RWPE1 (cell line): Measurements from ENCODE around the gene CRACR2A.

Source experiments
- CTCF ChIA-PET: fragments of 350-600 bp; sonication (Branson Sonifier 250); formaldehyde crosslinking; extraction: SDS; loops from one replicate; lab custom pipeline; 2021; lab: Yijun Ruan, JAX
- POLR2A ChIA-PET: fragments of 400-600 bp; formaldehyde crosslinking; extraction: SDS; loops from one replicate; lab custom pipeline; 2020; ENCODE audit warnings: antibody characterized with exemption; ENCODE audit not compliant: low non-redundant PET; lab: Yijun Ruan, JAX
- DNase-seq: peaks from one replicate; pipeline ENCODE4 v3.0.0; 2012; ENCODE audit warnings: low spot score
- H3K27ac ChIP-seq: fragments of 450-650 bp; 2 replicates; pipeline ENCODE4 v1.5.1; 2017
- CTCF ChIP-seq: fragments of 450-650 bp; conservative IDR thresholded peaks from 2 replicates; pipeline ENCODE4 v1.5.1; 2017; ENCODE audit warnings: low read depth, mild to moderate bottlenecking

The CRACR2A gene

GRCh38 chr12:3747976-3748619 is 4.8 kb downstream of the CRACR2A start:
- CTCF ChIA-PET: interaction anchor here (0.9 kb wide), 1 partner anchor 448 kb away, joined by 3 read pairs; no protein-coding TSS in a partner anchor
- POLR2A ChIA-PET: no interaction called here
- H3K27ac ChIP-seq: no peak overlapping the region
- DNase-seq: no peak
- TF ChIP-seq CTCF: no peak

GRCh38 chr12:3747543-3747942 is 5.4 kb downstream of the CRACR2A start:
- no peak overlapping the region for H3K27ac ChIP-seq
- POLR2A ChIA-PET: no interaction called here
- no peak for TF ChIP-seq CTCF
- CTCF ChIA-PET: interaction anchor here (0.9 kb wide), 1 partner anchor 447 kb away, joined by 3 read pairs; no protein-coding TSS in a partner anchor
- no peak for DNase-seq

- no peak overlapping the region for H3K27ac ChIP-seq
- no peak for TF ChIP-seq CTCF
- POLR2A ChIA-PET: no interaction called here
- DNase-seq: no peak
- CTCF ChIA-PET: no interaction called here
These were observed 6.2 kb downstream of the CRACR2A start for GRCh38 chr12:3746758-3747157.

- DNase-seq: no peak
These were observed 7.8 kb downstream of the CRACR2A start for GRCh38 chr12:3745152-3745551.

GRCh38 chr12:3744229-3744901 is 8.5 kb downstream of the CRACR2A start:
- TF ChIP-seq CTCF: no peak
- ChIA-PET CTCF (no interaction called here), POLR2A (no interaction called here)
- no peak for DNase-seq
- no peak overlapping the region for H3K27ac ChIP-seq

More at GRCh38 chr12:3745152-3745551, 7.8 kb downstream of the CRACR2A start:
- ChIA-PET CTCF (no interaction called here), POLR2A (no interaction called here)
- no peak for TF ChIP-seq CTCF
- H3K27ac ChIP-seq: no peak overlapping the region

- no peak for DNase-seq
- CTCF ChIA-PET: no interaction called here
- no peak overlapping the region for H3K27ac ChIP-seq
- no peak for TF ChIP-seq CTCF
- POLR2A ChIA-PET: no interaction called here
These were observed 9.1 kb downstream of the CRACR2A start for GRCh38 chr12:3743803-3744202.
